IPS-18c (cell line): Measurements from ENCODE around the gene NACAD.
A peak's percentile ranks its signal among the peaks of the same experiment; 100 is the strongest.

Experiments
- H3K4me3 ChIP-seq: 2 replicates; pipeline ENCODE4 v1.7.0; 2013; ENCODE audit warnings: low read depth, mild to moderate bottlenecking, low read length, moderate library complexity; ENCODE audit not compliant: insufficient read depth
- H3K9me3 ChIP-seq: one replicate; pipeline ENCODE4 v1.6.1; 2013; ENCODE audit warnings: mild to moderate bottlenecking, low read length, moderate library complexity; ENCODE audit not compliant: control insufficient read depth, insufficient read depth

NACAD gene

GRCh38 chr7:45100761-45101480 is 12.2 kb upstream of the NACAD start:
- Histone ChIP-seq H3K9me3 (no peaks in the 10 kb centered on the region), H3K4me3 (no peak overlapping the region)

GRCh38 chr7:45099891-45100760 is 11.4 kb upstream of the NACAD start:
- Histone ChIP-seq H3K4me3 (no peak overlapping the region), H3K9me3 (no peaks in the 10 kb centered on the region)

- H3K4me3 ChIP-seq, result no peak overlapping the region
- no peaks in the 10 kb centered on the region for H3K9me3 ChIP-seq
Observed at GRCh38 chr7:45098983-45099839, 10.4 kb upstream of the NACAD start.

GRCh38 chr7:45092931-45093235 is 4.1 kb upstream of the NACAD start:
- Histone ChIP-seq H3K4me3 (no peak overlapping the region), H3K9me3 (no peaks in the 10 kb centered on the region)

GRCh38 chr7:45092100-45092930 is 3.5 kb upstream of the NACAD start:
- Histone ChIP-seq H3K4me3 (no peak overlapping the region), H3K9me3 (no peaks in the 10 kb centered on the region)

DNA sequence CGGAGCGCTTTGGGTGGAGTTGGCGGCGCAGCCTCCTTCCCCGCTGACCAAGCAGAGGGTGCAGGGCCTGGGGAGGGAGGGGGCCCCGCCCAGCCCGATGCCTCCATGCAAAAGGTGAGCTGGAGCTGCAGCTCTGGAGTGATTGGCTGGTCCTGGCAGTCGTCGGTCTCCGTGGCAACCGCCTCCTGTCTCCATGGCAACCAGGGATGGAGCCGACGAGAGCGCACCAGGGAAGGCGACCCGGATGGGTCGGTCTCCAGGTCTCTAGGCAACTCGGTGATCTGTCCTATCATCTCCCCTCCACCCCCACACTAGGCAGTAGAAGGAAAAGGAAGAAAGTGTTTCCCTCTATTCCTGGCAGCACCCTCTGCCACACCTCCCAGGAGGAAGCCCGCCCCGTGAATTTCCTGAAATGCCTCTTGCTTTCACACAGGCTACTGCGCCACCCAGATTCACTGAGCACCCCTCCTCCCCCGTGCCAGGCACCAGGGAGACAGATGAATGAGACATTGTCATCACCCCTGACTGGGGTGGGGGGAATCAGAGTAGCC is 647 bp upstream of the NACAD start:
- Histone ChIP-seq H3K4me3 (peak overlapping the region; percentile 57), H3K9me3 (no peaks in the 10 kb centered on the region)

- H3K4me3 ChIP-seq, result peak overlapping the region; percentile 57
Observed at GRCh38 chr7:45088146-45088701, 545 bp downstream of the NACAD start.

GRCh38 chr7:45087301-45088145 is 1.2 kb downstream of the NACAD start:
- Histone ChIP-seq H3K4me3 (peak overlapping the region; percentile 57; the same call in 1 of the 2 replicates), H3K9me3 (no peaks in the 10 kb centered on the region)

More at GRCh38 chr7:45088146-45088701, 545 bp downstream of the NACAD start:
- no peaks in the 10 kb centered on the region for H3K9me3 ChIP-seq

DNA sequence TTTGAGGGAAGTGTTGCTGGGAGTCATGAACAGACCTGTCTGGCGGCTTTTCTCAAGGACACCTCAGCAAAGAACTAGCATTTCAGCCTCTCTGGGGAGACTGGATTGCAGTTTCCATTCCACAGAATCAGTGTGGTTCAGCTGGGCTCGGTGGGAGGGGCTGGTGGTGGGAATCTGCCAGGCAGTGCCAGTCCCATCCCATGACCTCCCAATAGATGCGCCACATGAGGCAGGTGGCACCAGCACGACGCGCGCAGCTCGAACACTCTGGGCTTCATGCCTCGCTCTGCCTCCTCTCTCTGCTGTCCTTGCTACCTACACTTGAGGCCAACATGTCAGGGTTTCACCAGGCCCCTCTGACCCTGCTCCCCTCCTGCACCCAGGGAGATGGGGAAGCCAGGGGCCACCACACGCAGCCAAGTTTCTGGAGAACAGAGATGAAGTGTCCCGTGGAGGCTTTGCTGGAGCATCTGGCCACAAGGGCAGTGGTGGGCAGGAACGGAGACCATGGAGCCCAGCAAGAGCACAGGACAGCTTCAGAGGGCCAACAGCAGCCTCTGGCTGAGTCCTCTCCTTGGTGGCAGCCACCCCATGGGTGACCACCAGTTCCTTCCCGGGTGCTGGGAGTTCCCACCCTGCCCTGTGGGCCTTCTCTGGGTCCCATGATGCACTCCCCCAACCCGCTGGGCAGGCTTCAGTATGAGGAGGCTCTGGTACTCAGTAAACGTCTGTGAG is 2.3 kb downstream of the NACAD start:
- Histone ChIP-seq H3K9me3 (no peaks in the 10 kb centered on the region), H3K4me3 (no peak overlapping the region)

GRCh38 chr7:45085619-45086200 is 3.1 kb downstream of the NACAD start:
- H3K4me3 ChIP-seq, result no peak overlapping the region

DNA sequence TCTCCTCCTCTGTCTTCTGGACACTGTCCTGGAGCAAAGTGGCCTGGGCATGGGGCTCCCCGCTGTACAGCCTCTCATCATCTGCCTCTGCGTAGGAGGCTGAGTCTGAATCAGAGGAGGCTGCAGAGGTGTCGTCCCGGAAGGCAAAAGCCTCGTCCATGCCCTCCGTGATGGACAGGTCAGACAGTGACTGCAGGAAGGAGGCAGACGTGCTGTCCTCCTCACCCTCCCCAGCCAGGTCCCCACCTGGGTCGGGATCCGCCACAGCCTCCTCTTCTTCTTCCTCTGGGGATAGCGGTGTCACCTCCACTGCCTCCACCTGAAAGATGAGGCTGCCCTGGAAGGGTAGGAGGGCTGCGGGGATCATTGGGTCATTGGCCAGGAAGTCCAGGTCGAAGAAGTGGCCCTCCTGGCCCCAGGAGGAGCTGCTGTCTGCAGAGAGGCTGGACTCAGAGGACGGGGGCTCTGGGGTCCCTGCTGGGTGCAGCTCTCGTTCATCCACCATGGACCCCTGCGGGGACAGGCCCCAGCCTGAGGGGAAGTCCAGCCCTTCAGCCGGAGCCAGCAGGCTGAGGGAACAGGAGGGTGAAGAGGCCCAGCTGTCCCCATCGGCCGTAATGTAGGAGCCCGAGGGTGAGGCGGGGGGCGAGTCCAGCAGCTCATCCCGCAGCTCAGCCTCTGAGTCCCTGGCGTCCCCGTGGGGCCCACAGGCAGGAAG is 3.7 kb downstream of the NACAD start:
- H3K9me3 ChIP-seq, result no peaks in the 10 kb centered on the region
- no peak overlapping the region for H3K4me3 ChIP-seq

More at GRCh38 chr7:45085619-45086200, 3.1 kb downstream of the NACAD start:
- no peaks in the 10 kb centered on the region for H3K9me3 ChIP-seq

GRCh38 chr7:45084336-45084735 is 4.4 kb downstream of the NACAD start:
- Histone ChIP-seq H3K9me3 (no peaks in the 10 kb centered on the region), H3K4me3 (no peak overlapping the region)

DNA sequence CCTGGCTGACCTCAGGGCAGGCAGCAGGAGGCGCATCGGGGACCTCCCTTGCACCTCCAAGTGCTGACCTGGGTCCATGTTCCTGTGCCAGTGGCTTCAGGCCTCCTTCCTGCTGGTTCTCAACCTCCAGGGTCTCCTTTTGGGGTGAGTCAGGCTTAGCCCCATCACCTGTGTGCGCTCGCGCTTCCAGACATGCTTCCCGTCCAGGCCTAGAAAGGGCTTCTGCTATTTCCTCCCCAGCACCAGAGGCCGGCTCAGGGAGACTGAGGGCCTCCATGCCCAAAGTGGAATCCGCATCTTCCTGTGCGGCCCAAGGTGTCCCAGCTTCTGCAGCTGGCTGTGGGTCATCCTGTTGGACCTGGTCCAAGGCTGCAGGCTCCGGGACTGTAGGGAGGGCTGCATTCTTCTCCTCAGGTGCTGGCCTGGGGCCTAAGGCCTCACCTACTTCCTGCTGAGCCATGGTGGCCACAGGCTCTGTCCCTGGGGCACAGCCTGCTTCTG is 5.9 kb downstream of the NACAD start:
- H3K4me3 ChIP-seq, result no peak overlapping the region
- H3K9me3 ChIP-seq, result no peaks in the 10 kb centered on the region
